Nucleus accumbens (tissue), 56 donors: ENCODE data around the gene PHOX2B.
"Not testable (repeated sequence)": the region's sequence is repeated elsewhere in the genome, so short reads cannot be mapped to it uniquely, and the experiment has no call there.

Source experiments
- DNase-seq, 56 donors: peaks; one replicate each; lab custom pipeline; 2025; lab: John Stamatoyannopoulos, UW

The PHOX2B gene

DNA sequence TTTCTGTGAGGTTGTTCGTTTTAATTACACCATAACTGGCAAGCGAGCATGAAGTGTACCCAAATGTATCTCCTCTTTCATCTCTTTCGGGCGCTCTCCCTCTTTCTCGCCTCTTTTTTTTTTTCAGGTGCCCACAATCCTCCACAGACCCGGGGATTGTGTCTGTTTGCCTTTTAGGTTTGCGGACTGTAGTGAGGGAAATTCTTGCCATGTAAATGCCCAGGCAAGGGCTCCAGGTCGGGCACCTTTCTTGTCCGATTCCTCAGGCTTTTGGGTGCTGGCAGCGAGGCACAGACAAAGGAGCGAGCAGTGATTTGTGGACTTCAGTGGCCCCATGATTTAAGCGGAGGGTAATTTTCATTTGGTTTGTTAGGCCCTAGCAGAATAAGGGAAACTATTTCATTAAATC lies 1.1 kb upstream of the PHOX2B start:
- DNase-seq: no peak

DNA sequence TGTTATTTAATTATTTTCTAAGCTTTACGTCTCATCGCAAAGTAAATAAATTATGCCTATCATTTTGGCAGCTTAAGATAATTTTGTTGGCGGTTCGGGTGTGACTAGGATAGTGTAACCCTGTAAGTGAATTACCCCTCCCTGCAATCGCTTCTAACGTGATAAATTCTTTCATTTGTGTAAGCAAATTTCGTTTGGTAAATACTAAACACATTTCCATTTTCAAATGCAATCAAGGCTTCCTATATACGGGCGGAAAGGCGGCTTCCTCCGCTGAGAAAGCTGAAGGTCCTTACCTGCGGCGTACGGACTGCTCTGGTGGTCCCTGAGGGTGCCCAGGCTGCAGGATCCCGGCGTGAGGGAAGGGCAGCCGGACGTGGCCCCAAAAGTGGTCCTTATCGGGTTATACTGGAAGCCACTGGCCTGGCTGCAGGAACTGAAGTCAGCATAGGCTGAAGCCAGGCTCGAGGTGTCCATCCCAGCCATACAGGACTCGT lies 403 bp downstream of the PHOX2B start:
- DNase-seq: no peak

DNA sequence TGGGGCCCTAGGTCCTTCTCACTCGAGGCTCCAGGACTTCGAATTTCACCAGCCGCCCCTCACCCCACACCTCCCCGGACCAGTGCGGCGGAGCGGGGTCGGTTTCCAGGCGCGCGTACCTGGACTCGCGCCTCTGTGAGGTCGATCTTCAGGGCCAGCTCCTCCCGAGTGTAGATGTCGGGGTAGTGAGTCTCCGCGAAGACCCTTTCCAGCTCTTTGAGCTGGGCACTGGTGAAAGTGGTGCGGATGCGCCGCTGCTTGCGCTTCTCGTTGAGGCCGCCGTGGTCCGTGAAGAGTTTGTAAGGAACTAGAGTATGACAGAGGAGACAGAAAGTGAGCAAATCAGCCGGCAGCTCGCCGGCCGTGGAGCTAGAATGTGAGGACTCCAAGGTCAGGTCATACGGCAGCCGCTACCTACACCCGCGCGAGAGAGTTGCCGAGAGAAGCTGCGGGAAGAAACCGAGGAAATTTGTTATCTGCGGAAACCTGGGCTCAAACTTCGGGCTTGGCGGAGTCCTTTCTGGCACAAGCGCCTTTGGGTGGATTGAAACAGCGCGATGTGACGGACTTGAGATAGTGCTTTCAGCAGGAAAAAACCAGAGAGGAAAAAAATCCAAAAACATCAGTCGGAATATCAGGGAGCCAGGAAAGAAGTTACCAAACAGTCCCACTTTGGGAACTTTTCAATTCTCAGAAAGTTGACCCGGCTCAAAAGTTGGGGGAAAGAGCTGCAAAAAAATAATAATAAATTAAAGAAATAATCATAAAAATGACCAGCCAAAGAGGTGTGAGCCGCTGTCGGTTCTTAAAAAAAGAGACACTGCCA lies 1.1 kb downstream of the PHOX2B start:
- DNase-seq: no peak

DNA sequence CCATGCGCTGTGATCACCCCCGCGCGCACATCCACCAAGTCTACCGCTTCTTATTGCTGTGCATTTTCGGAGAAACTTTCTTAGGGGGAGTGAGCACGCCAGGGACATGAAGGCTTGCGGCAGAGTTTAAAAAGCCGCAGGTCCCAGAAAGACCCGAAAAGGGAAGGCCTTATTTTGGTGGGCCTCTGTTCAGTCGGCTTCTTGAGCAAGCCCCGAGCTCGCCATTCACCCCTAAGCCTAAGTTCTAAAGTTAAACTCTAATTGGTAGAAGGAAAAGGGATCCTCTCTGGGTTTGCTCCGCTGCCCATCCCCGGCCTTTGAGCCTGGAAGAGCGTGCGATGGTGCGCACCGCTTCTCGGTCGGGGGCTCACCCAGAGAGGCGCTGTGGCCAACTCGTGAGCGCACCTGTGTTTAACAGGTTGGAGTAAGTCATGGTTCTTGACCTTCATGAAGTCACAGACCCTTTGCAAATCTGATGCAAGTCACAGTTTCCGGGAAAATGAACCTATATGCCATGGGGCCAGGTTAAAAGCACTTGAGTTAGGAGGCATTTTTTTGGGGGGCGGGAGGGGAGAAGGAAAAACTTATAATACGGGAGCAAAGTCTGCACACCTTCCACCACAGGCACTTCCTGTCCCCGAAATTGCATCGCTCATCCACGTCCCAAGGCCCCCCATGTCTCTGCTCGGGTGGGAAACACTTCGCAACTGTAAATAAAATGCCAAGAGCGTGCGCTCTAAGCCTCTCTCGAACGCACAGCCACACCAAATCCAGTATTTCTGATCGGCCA lies 1.9 kb downstream of the PHOX2B start:
- DNase-seq: no peak

DNA sequence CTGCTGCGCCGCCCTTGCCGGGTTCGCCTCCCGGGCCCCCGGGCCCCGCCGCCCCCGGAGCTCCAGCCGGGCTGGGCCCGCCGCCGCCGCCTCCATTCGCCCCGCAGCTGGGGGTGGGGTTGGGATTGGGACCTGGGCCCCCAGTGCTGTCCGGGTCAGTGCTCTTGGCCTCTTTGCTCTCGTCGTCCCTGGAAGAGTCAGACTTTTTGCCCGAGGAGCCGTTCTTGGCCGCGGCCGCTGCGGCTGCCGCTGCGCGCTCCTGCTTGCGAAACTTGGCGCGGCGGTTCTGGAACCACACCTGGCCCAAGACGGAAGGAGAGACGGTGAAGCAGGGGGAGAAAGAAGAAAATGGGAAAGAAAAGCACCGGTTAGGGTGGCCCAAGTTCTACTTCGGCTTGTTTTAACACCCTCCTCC lies 2.5 kb downstream of the PHOX2B start:
- DNase-seq: no peak

DNA sequence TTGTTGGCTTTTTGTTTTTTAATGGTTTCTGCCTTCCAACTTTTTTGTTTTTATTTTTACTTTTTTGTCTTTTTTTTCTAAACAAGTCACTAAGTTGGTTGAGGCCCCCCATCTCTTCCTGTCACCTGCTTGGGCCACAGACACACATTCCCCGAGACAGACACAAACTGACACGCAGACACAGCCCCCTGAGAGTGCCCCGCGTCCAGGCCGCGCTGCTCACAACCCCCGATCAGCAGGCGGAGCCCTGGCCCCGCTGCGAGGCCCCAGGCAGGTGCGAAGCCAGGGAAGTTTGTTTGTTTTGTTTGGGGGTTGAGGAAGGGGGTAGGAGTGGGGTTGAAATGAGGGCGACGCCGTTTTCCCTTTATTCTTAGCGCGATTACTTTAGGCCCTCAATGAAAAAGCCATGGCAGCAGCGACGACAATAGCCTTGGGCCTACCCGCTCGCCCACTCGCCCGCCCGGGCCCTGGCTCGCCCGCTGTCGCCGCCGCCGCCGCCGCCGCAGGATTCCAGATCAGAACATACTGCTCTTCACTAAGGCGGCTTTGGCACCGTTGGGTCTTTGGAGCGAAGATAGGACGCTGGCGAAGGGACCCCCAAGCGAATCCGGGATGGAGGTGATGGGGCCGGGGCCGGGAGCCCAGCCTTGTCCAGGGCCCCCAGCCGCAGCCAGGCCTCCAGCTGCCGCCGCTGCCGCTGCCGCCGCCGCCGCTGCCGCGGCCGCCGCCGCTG lies 3.1 kb downstream of the PHOX2B start:
- DNase-seq: no peak

DNA sequence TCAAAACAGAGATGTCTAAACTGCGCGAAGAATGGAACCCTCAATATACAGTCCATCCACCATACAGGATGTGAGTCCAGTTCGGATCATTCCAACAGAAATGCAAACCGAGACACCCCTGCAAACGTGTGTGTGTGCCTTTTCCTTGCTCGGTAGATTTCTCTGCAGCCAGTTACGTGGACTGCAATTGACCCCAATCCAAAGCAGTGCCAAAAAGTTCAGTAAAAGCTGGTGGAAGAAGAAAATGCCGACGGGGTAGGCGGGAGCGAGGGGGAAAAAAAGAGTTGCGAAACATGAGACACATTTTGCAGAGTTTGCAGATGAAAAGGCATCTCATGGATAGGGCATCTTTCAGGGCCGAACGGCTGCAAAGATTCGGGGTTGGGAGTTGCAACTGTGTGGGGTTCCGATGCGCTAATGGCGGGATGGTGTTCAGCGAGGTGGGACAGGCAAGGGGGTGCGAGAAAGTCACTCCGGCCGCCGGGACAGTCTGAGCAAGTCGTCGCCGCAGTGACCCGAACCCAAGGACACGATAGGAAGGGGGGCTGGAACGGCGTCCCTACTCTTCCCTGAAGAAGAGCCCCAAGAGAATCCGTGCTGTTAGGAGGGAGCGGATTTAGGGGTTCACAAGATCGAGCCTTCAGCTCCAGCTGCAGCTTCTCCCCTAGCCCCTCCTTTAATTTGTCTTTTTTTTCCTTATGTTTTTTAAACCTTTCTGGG lies 3.8 kb downstream of the PHOX2B start:
- no peak for DNase-seq

DNA sequence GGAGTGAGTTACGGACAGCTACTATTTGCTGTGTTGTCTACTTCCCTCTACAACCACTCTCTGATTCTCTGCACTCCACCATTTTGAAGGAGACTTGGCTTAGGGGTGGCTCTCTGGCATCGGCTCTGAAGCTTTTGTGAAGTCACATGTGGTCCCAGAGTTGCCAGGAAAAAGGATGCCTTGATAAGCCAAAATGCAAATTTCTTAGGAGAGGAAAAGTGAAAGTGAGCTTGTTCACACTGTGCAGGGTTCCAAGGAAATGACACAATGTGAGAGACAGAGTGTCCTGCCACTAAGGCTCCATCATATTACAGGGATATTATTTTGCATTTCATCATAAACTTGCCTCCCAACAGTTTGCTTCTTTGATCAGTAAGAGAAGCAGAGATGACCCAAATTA lies 7.2 kb downstream of the PHOX2B start:
- no peak for DNase-seq

DNA sequence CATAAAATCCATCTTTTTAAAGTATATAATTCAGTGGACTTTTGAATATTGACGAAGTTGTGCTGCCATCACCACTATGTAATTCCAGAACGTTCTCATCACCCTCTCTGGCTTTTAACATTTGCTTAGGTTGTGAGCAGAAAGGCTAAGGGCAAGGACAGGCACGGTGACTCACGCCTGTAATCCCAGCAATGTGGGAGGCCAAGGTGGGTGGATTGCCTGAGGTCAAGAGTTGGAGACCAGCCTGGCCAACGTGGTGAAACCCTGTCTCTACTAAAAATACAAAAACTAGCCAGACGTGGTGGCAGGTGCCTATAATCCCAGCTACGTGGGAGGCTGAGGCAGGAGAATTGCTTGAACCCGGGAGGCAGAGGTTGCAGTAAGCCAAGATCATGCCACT lies 11.0 kb downstream of the PHOX2B start:
- DNase-seq: not testable (repeated sequence)

DNA sequence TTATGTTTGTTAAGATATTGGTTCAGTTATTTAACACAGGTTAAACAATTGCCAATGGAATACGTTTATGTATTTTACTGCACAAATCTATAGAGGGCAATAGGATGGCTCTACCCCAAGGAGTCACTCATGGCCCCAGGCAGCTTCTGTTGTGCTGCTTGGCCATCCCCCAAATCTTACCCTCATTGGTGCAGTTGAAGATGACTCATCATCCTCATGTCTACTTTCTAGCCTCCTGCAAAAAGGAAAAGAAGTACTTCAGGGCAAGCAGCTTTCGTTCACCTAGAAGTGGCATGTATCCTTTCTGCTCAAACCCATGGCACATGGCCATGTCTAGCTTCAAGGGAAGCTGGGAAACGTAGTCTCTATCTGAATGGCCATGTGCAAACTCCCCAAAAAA lies 14.2 kb downstream of the PHOX2B start:
- DNase-seq: no peak

DNA sequence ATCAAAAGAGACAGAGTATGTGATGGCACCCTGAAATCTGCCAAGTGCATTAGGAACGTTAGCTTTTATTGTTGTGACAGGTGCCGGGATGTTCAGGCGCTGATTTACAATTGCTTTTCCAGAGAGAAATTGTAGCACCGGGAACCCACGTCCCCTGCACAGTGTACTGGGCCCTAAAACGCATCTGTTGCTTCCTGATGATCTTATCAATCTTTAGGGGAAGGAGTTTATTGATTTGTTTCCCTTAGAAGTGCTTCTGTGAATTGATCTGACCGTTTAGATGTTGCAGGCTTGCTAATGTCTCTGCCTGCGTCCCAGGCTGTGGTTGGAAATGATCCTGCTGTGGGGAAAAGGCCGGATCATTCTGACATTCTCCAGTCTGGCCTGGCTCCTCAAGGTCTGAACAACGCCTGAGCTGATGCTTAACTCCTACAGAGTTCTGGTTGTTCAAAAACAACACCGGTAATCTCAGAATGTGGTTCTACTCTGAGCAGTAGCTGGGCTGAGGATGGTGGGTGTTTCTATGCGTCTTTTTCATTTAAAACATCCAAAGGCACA lies 16.9 kb downstream of the PHOX2B start:
- DNase-seq: no peak

DNA sequence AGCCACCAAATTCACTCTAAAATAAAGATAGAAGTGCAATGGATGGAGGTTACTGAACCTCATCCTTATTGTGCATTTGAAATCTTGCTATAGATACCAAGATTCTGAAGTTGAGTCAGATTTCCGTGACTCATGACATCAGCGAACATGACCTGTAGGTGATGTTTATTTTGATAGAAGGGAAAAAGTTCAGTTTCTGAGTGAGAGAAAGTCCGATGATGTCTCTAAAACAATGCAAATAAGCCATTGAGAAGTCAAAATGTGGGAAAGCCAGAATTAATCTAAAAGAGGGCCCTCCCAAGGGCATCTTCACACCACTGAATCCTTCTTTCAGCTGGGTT lies 20.0 kb downstream of the PHOX2B start:
- DNase-seq: no peak

DNA sequence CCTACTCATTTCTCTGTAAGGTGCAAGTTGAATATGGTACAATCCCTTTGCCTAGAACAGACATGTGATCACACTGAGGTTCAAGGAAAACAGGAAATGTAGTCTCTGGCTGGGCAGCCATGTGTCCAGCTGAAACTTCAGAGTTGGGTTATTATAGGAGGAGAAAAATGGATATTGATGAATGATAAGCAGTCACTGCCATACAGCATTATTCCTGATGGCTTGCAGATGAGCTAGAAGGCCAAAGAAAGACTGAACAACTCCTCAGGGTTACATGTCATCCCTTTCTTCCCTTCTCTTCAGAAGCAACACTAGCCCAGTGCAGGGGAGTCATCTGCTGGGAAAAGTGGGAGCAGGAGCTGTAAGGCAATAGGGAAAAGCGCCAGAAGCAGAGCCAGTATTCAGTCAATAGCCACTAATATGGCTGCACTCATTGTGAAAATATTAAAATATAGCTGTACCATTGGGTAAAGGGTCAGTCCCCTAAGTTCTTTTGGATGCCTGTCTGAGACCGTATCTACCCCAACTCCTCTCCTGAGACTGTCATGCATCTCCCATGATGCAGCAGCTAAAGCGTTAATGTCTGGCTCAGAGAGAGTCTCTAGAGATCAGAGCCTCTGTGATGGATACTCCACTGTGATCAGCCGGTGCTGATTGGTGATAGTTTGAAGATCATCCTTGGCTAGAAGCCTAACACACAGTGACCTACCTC lies 20.5 kb downstream of the PHOX2B start:
- no peak for DNase-seq

DNA sequence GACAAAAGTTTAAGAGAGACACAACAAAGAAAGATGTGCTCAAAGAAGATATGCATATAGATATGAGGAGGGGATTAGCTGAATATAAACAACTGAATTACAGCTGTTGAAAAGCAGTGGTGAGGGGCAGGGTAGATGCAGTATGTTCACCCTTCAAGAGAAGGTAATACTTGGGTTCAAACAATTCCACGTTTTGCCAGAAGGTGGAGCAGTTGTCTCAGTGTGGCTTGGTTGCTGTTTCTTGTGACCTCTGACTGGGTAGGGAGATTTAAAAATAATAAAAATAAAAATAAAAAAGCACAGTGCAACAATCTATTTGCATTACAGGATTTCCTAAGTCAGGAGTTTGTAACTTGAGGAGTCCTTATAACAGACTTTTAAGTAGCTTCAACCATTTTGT lies 23.3 kb downstream of the PHOX2B start:
- DNase-seq: no peak

DNA sequence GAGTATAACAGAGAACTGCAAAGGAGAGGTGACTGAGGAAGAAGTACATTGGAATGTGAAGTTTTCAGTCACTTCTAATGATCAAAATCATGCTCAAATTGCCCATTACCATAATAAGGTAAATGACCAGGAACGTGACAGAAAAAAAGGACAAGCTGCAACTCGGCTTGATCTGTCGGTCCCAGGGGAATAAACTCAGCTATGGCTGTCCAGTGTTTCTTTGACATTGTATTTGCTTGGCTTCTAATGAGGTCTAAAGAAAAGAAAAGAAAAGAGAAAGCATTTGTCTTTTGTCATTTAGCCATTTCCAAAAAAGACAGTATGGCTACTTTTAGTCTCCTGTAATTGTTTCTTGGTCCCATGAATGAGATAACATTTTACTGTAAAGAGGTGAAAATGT lies 25.2 kb downstream of the PHOX2B start:
- no peak for DNase-seq

DNA sequence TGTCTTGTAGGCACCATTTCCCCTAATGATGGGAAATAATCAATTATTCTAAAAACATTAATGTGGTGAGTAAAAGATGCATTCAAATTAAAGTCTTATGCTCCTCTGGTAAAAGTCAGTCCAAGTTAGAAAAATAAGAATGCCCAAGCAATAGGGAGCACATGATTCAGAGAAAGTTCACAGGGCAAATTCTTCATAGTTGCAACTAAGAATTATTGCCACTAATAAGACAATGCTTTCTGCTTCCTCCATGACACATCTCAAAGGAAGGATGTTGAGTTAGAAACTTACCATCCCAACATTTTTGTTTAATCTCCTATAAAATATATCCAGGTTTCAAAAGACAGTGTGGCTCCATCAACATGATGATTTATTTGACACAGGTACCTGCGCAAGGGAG lies 26.3 kb downstream of the PHOX2B start:
- no peak for DNase-seq

DNA sequence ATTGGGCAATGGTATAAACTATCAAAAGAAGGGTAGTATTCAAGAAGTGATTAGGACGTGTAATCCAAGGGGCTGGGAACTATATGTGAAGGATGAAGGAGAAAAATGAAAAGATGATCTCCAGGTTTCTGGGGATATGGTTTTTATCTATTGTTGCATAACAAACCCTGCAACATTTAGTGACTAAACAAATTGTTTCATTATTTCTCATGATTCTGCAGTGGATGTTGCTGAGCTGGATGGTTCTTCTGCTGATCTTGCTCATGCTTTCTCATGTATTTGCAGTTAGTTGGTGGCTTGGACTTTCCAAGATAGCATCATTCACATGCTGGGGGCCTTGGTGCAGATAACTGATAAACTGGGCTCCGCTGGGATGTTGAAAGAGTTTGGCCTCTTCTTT lies 29.1 kb downstream of the PHOX2B start:
- no peak for DNase-seq

DNA sequence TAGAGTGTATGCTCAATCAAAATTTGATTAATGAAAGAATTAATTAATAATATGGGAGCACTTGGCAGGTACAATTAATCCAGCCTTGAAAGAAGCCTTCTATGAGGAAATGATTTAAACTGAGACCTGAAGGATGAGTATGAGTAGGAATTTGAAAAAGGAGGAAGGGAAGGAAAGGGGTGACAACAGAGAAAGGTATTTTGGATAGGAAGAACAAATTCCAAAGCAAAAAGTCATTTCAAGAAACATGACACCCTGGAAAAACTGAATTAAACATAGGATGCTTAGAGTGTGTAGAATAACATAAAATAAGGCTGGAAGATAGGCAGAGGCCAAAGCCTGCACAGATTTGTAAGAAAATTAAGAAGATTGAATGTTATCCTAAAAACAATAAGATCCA lies 29.6 kb downstream of the PHOX2B start:
- DNase-seq: no peak

DNA sequence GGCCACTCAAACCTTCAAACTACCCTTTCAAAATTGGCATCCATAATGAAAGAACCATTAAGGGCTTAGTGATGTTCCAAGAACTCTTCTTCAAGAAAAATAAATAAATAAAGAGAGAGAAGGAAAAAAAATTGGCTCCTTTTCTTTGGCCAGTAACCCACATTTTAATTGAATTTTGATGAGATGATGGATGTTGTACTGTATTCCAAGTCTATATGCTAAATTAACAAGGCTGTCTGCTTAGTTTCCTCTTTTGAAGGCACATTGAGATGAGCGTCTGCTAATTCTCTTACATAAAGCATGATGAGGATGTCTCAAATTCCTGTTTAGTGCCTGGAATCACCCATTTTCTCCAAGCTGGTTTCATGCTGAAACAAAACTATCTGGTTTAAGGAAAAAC lies 33.4 kb downstream of the PHOX2B start:
- DNase-seq: no peak
